Fibroblast of lung (primary cell): ENCODE measurements around the gene MAP2K5. TPM values are rescaled to one million over a fixed set of nuclear protein-coding genes. Genes with fewer than 3 reads are reported as not detected.

ENCODE experiments used
- DNase-seq, 2 donors: peaks; one replicate each; pipeline versions ENCODE4 v3.0.0 to v3.0.0-alpha.2; 2010; ENCODE audit warnings: low read depth in 2 of 2
- H2AFZ ChIP-seq: 2 replicates; pipeline ENCODE4 v1.5.1; 2012; ENCODE audit warnings: low read length, control low read depth, inconsistent platforms
- H3K27ac ChIP-seq: 2 replicates; pipeline ENCODE4 v1.5.1; 2011; ENCODE audit warnings: low read length, control low read depth; ENCODE audit not compliant: insufficient read depth
- H3K27me3 ChIP-seq: 2 replicates; pipeline ENCODE4 v1.5.1; 2011; ENCODE audit warnings: mild to moderate bottlenecking, low read length; ENCODE audit not compliant: control insufficient read depth, insufficient read depth
- H3K36me3 ChIP-seq: 2 replicates; pipeline ENCODE4 v1.5.1; 2011; ENCODE audit warnings: low read length; ENCODE audit not compliant: control insufficient read depth, insufficient read depth
- H3K4me1 ChIP-seq: 2 replicates; pipeline ENCODE4 v1.5.1; 2011; ENCODE audit warnings: low read length; ENCODE audit not compliant: control insufficient read depth, insufficient read depth; ENCODE audit errors: extremely low read depth
- H3K4me2 ChIP-seq: 2 replicates; pipeline ENCODE4 v1.5.1; 2011; ENCODE audit warnings: low read length, control low read depth; ENCODE audit not compliant: insufficient read depth; ENCODE audit errors: extremely low read depth
- H3K4me3 ChIP-seq, 4 experiments: fragments of 200-600 bp in 1 of 4; sonication (generic) in 1 of 4; replicated peaks in 1 of 4; 2 replicates each; pipeline ENCODE4 v1.5.1; 2011 to 2016; ENCODE audit warnings: low read length in 4 of 4, low read depth in 3 of 4, mild to moderate bottlenecking in 3 of 4, control low read depth in 2 of 4, inconsistent platforms in 1 of 4, mixed read lengths in 1 of 4; ENCODE audit not compliant: insufficient read depth in 1 of 4; ENCODE audit errors: control extremely low read depth in 1 of 4
- H3K79me2 ChIP-seq: 2 replicates; pipeline ENCODE4 v1.5.1; 2012; ENCODE audit warnings: mild to moderate bottlenecking, low read length, inconsistent platforms; ENCODE audit not compliant: control insufficient read depth, insufficient read depth
- H3K9ac ChIP-seq: 2 replicates; pipeline ENCODE4 v1.5.1; 2011; ENCODE audit warnings: mild to moderate bottlenecking, low read length, control low read depth; ENCODE audit not compliant: insufficient read depth
- H3K9me3 ChIP-seq: 2 replicates; pipeline ENCODE4 v1.5.1; 2012; ENCODE audit warnings: low read depth, low read length; ENCODE audit not compliant: control insufficient read depth, insufficient read depth
- H4K20me1 ChIP-seq: 2 replicates; pipeline ENCODE4 v1.5.1; 2011; ENCODE audit warnings: low read length; ENCODE audit not compliant: control insufficient read depth, insufficient read depth; ENCODE audit errors: extremely low read depth
- CTCF ChIP-seq, 2 donors: IDR thresholded peaks in 1 of 2; conservative IDR thresholded peaks in 1 of 2; 1 replicate in 1 of 2; 2 replicates in 1 of 2; pipeline ENCODE4 v1.5.1; 2011 to 2012; ENCODE audit warnings: low read length in 2 of 2, control low read depth in 1 of 2, inconsistent platforms in 1 of 2, low read depth in 1 of 2, mild to moderate bottlenecking in 1 of 2
- EZH2 ChIP-seq: IDR thresholded peaks from 2 replicates; pipeline ENCODE4 v1.5.1; 2012; ENCODE audit warnings: low read length, control low read depth, mild to moderate bottlenecking; ENCODE audit errors: missing control alignments
- polyA plus RNA-seq, 2 donors: library from polyadenylated mRNA; depleted of rRNA in 1 of 2; stranded (reverse) in 1 of 2; unstranded in 1 of 2; fragments of >200 nt; gene quantifications; 2 replicates each; pipeline ENCODE4 v1.2.1, GENCODE V29; 2011 to 2012; ENCODE audit warnings: missing spikeins in 1 of 2
- total RNA-seq: library from RNA; depleted of rRNA; stranded (reverse); fragments of >200 nt; gene quantifications from 2 replicates; pipeline ENCODE4 v1.2.1, GENCODE V29; 2014

MAP2K5 gene
- total and polyA plus RNA-seq, 2 donors (not counting 1 experiment from before 2014, with no cell fraction given), result 5.7 to 10.2 TPM

GRCh38 chr15:67746022-67746421, 203.5 kb downstream of the MAP2K5 start:
- Histone ChIP-seq H4K20me1 (no peaks in the 10 kb centered on the region), H3K4me3 (no peak overlapping the region), H3K27me3 (no peaks in the 10 kb centered on the region), H3K36me3 (no peaks in the 10 kb centered on the region), H3K9me3 (no peaks in the 10 kb centered on the region), H3K9ac (no peak overlapping the region), H3K79me2 (no peaks in the 10 kb centered on the region), H3K4me1 (peaks cover 3% of the 10 kb centered on the region), H3K27ac (no peak overlapping the region), H2AFZ (no peak overlapping the region), H3K4me2 (no peak overlapping the region)
- TF ChIP-seq EZH2 (no peak), CTCF (conservative IDR thresholded peaks at IDR 0.05 in 1 of 2, IDR thresholded peaks at IDR 0.05 in 1 of 2; ENCODE audit: low read depth in 1 of 2, low read length in 2 of 2) (no peak)
- peak in 1 of 2 donors; percentile 80 for DNase-seq

GRCh38 chr15:67746450-67746849, 203.9 kb downstream of the MAP2K5 start:
- H3K9ac ChIP-seq, result no peak overlapping the region
- H3K27ac ChIP-seq, result no peak overlapping the region
- no peaks in the 10 kb centered on the region for H4K20me1 ChIP-seq
- no peaks in the 10 kb centered on the region for H3K9me3 ChIP-seq
- H2AFZ ChIP-seq, result no peak overlapping the region
- no peak overlapping the region for H3K4me2 ChIP-seq
- DNase-seq, result no peak
- TF ChIP-seq EZH2 (no peak), CTCF (conservative IDR thresholded peaks at IDR 0.05 in 1 of 2, IDR thresholded peaks at IDR 0.05 in 1 of 2; ENCODE audit: low read depth in 1 of 2, low read length in 2 of 2) (no peak)
- no peaks in the 10 kb centered on the region for H3K36me3 ChIP-seq
- no peak overlapping the region for H3K4me3 ChIP-seq
- peaks cover 3% of the 10 kb centered on the region for H3K4me1 ChIP-seq
- H3K79me2 ChIP-seq, result no peaks in the 10 kb centered on the region
- no peaks in the 10 kb centered on the region for H3K27me3 ChIP-seq

- no peak overlapping the region for H3K4me2 ChIP-seq
- no peak overlapping the region for H3K9ac ChIP-seq
- H3K4me3 ChIP-seq, result no peak overlapping the region
- no peaks in the 10 kb centered on the region for H3K9me3 ChIP-seq
- H3K36me3 ChIP-seq, result no peaks in the 10 kb centered on the region
- no peak for TF ChIP-seq EZH2
- no peak for TF ChIP-seq CTCF (conservative IDR thresholded peaks at IDR 0.05 in 1 of 2, IDR thresholded peaks at IDR 0.05 in 1 of 2; ENCODE audit: low read depth in 1 of 2, low read length in 2 of 2)
- no peak for DNase-seq
- H3K4me1 ChIP-seq, result peaks cover 3% of the 10 kb centered on the region
- H3K79me2 ChIP-seq, result no peaks in the 10 kb centered on the region
- H3K27me3 ChIP-seq, result no peaks in the 10 kb centered on the region
- no peak overlapping the region for H3K27ac ChIP-seq
- H4K20me1 ChIP-seq, result no peaks in the 10 kb centered on the region
- no peak overlapping the region for H2AFZ ChIP-seq
Measured at GRCh38 chr15:67747921-67748320, 205.4 kb downstream of the MAP2K5 start.
